HFFc6 (cell line): ENCODE data around the gene CSNK1A1L. TPM values are rescaled to one million over a fixed set of nuclear protein-coding genes. Genes with fewer than 3 reads are reported as not detected.
A peak's percentile ranks its signal among the peaks of the same experiment; 100 is the strongest.

ENCODE experiments used
- DNase-seq: peaks from one replicate; pipeline ENCODE4 v3.0.0-alpha.2; 2018
- H3K27ac Mint-ChIP-seq: 2 replicates; pipeline ENCODE4 v1.8.0; 2020; ENCODE audit warnings: mild to moderate bottlenecking, mixed read lengths
- H3K27me3 Mint-ChIP-seq: 2 replicates; pipeline ENCODE4 v1.8.0; 2021; ENCODE audit warnings: mild to moderate bottlenecking, moderate library complexity, mixed read lengths; ENCODE audit not compliant: insufficient read depth
- H3K36me3 Mint-ChIP-seq: 2 replicates; pipeline ENCODE4 v1.8.0; 2021; ENCODE audit warnings: low read depth, mixed read lengths
- H3K4me1 Mint-ChIP-seq: 2 replicates; pipeline ENCODE4 v1.8.0; 2020; ENCODE audit warnings: low read depth, mixed read lengths
- H3K4me3 Mint-ChIP-seq: 2 replicates; pipeline ENCODE4 v1.8.0; 2020; ENCODE audit warnings: mild to moderate bottlenecking, moderate library complexity, mixed read lengths
- H3K9me3 Mint-ChIP-seq: 2 replicates; pipeline ENCODE4 v1.8.0; 2020; ENCODE audit warnings: mild to moderate bottlenecking, mixed read lengths
- total RNA-seq, 6 experiments: library from RNA; stranded (reverse); fragmentation: NEBNext Ultra II Directional; extraction: Animal tissue kit (Norgen Biotek cat#: 25700); gene quantifications; 2 replicates in 1 of 6; 3 replicates in 5 of 6; pipeline ENCODE4 v1.2.3, GENCODE V29; 2021
- TF ChIP-seq, protein P1 (sequence below): fragments of 200-600 bp; sonication (generic); IDR thresholded peaks from 2 replicates; pipeline ENCODE4 v1.5.0; 2021; ENCODE audit warnings: antibody characterized with exemption, mild to moderate bottlenecking

The CSNK1A1L gene
- total RNA-seq, 6 experiments from 2014 or later: not detected

DNA sequence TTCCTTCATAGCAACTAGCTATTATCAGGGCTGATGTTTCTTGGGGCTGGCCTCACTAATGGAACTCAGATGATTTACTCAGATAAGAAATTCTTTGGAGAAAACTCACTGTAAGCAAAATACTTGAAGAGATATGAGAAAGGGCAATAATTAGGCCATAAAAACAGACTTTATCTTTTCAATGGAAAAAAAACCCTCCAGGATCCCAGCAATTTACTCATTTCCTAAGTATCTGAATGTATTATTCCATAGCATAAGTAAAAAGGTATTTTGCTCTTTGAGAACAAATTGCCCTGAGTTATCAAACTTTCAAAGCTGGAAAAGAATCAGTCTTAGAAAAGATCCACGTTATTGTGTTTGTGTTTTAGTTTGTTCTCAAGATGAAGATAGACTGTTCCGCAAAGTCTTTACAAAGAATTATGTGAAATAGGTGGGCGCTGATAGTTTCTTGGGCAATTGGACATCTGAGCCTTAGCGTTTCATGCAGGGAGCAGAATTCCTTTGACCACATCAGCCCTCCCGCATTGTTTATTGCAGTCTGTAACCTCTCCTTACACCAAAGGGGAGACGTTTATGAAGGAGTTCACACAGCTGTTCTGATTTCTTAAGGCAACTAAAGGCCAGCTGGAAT is 29.1 kb upstream of the CSNK1A1L start:
- peak; percentile 69 for DNase-seq
- peaks cover 5% of the 10 kb centered on the region for H3K9me3 Mint-ChIP-seq
- peak overlapping the region; percentile 68 for H3K4me3 Mint-ChIP-seq
- H3K27me3 Mint-ChIP-seq: no peaks in the 10 kb centered on the region
- H3K4me1 Mint-ChIP-seq: peaks cover 78% of the 10 kb centered on the region
- peak overlapping the region; percentile 80 for H3K27ac Mint-ChIP-seq
- peaks cover 11% of the 10 kb centered on the region for H3K36me3 Mint-ChIP-seq
- TF ChIP-seq, protein P1, sequence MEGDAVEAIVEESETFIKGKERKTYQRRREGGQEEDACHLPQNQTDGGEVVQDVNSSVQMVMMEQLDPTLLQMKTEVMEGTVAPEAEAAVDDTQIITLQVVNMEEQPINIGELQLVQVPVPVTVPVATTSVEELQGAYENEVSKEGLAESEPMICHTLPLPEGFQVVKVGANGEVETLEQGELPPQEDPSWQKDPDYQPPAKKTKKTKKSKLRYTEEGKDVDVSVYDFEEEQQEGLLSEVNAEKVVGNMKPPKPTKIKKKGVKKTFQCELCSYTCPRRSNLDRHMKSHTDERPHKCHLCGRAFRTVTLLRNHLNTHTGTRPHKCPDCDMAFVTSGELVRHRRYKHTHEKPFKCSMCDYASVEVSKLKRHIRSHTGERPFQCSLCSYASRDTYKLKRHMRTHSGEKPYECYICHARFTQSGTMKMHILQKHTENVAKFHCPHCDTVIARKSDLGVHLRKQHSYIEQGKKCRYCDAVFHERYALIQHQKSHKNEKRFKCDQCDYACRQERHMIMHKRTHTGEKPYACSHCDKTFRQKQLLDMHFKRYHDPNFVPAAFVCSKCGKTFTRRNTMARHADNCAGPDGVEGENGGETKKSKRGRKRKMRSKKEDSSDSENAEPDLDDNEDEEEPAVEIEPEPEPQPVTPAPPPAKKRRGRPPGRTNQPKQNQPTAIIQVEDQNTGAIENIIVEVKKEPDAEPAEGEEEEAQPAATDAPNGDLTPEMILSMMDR: no peak

DNA sequence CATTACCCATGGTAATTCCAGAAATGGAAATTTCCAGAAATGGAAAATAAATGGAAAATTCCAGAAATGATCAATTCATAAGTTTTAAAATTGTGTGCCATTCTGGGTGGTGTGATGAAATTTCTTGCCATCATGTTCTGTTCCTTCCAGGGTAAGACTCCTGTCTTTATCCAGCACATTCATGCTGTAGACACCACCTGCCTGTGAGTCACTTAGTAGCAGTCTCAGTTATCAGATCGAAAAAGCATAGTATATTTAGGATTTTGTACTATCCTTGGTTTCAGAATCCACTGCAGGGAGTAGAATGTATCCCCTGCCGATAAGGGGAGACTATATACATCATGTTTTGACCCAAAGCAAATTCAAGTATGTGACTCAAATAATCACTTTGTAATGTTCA is 26.7 kb upstream of the CSNK1A1L start:
- DNase-seq: no peak
- peaks cover 70% of the 10 kb centered on the region for H3K4me1 Mint-ChIP-seq
- H3K27me3 Mint-ChIP-seq: no peaks in the 10 kb centered on the region
- no peak overlapping the region for H3K4me3 Mint-ChIP-seq
- H3K27ac Mint-ChIP-seq: 0 out of 2 replicates have a peak overlapping the region, but pooled peaks have one; percentile 5
- H3K36me3 Mint-ChIP-seq: peaks cover 11% of the 10 kb centered on the region
- TF ChIP-seq, protein P1: no peak
- peaks cover 5% of the 10 kb centered on the region for H3K9me3 Mint-ChIP-seq

- H3K9me3 Mint-ChIP-seq: peaks cover 5% of the 10 kb centered on the region
- no peaks in the 10 kb centered on the region for H3K27me3 Mint-ChIP-seq
- no peak for DNase-seq
- no peak overlapping the region for H3K27ac Mint-ChIP-seq
- peaks cover 11% of the 10 kb centered on the region for H3K36me3 Mint-ChIP-seq
- TF ChIP-seq, protein P1: no peak
- no peak overlapping the region for H3K4me3 Mint-ChIP-seq
- peaks cover 69% of the 10 kb centered on the region for H3K4me1 Mint-ChIP-seq
Observed at GRCh38 chr13:37131092-37131491, 25.6 kb upstream of the CSNK1A1L start.

- H3K36me3 Mint-ChIP-seq: peaks cover 11% of the 10 kb centered on the region
- peaks cover 5% of the 10 kb centered on the region for H3K9me3 Mint-ChIP-seq
- TF ChIP-seq, protein P1: no peak
- peaks cover 57% of the 10 kb centered on the region for H3K4me1 Mint-ChIP-seq
- no peak overlapping the region for H3K27ac Mint-ChIP-seq
- no peaks in the 10 kb centered on the region for H3K27me3 Mint-ChIP-seq
- no peak for DNase-seq
- no peak overlapping the region for H3K4me3 Mint-ChIP-seq
Observed at GRCh38 chr13:37129866-37130265, 24.4 kb upstream of the CSNK1A1L start.

DNA sequence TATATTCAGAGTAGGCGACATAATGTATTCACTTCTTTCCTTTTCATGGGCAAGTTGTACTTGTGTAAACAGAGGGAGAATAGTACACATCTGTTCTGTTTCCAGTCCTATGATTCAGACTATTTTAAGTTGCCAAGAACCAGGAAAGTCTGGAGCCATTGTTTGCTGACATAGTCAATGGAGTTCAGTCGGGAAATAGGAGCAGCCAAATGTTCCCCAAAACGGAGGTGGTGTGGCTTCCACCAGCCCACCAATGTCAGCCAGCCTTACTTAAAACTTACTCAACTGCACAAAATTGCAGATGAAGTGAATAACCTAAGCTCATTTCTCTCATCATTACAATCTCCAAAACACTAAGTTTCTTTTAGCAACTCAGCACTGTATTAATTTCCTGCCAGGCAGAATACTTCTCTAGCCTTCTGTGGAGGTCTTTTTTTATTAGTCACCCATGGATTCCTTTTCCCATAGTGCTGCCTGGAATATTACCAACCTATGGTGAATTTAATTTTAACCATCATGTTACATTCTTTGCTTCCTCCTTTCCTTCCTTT is 22.3 kb upstream of the CSNK1A1L start:
- Mint-ChIP-seq H3K36me3 (peaks cover 11% of the 10 kb centered on the region), H3K27ac (peak overlapping the region; percentile 89), H3K9me3 (peaks cover 5% of the 10 kb centered on the region), H3K27me3 (no peaks in the 10 kb centered on the region), H3K4me3 (peak overlapping the region; percentile 75), H3K4me1 (peaks cover 39% of the 10 kb centered on the region)
- TF ChIP-seq, protein P1: no peak
- DNase-seq: peak; percentile 61
